Activated naive CD4-positive, alpha-beta T cell treated with anti-CD3 and anti-CD28 coated beads for 36 hours (primary cell): ENCODE data around the gene KRTAP19-5. TPM values are rescaled to one million over a fixed set of nuclear protein-coding genes. Genes with fewer than 3 reads are reported as not detected.

Experiments used
- CTCF ChIA-PET: fragments of 350-600 bp; sonication (Branson Sonifier 250); formaldehyde crosslinking; loops from one replicate; lab custom pipeline; 2021; ENCODE audit warnings: antibody characterized with exemption; lab: Charles Lee
- DNase-seq: peaks from one replicate; pipeline ENCODE4 v3.0.0-alpha.2; 2020
- H3K27ac Mint-ChIP-seq: one replicate; pipeline ENCODE4 v1.8.0; 2021; ENCODE audit warnings: mild to moderate bottlenecking, mixed read lengths
- H3K27me3 Mint-ChIP-seq: one replicate; pipeline ENCODE4 v1.8.0; 2021; ENCODE audit warnings: low read depth, mixed read lengths
- H3K36me3 Mint-ChIP-seq: one replicate; pipeline ENCODE4 v1.8.0; 2021; ENCODE audit warnings: low read depth, mixed read lengths
- H3K4me1 Mint-ChIP-seq: one replicate; pipeline ENCODE4 v1.8.0; 2021; ENCODE audit warnings: low read depth, mixed read lengths
- H3K4me3 Mint-ChIP-seq: one replicate; pipeline ENCODE4 v1.8.0; 2021; ENCODE audit warnings: mild to moderate bottlenecking, moderate library complexity, mixed read lengths
- H3K9me3 Mint-ChIP-seq: one replicate; pipeline ENCODE4 v1.8.0; 2021; ENCODE audit warnings: mixed read lengths
- intact Hi-C: fragments of 100-400 bp; cut with micrococcal nuclease; formaldehyde crosslinking; loops from one replicate; pipeline ENCODE4 v1.15.1; 2023
- total RNA-seq, 2 experiments: library from RNA; stranded (reverse); gene quantifications; one replicate each; pipeline ENCODE4 v1.2.3, GENCODE V29; 2021

KRTAP19-5 gene
- total RNA-seq, 2 experiments from 2014 or later, result not detected

- H3K36me3 Mint-ChIP-seq, result no peaks in the 10 kb centered on the region
- intact Hi-C loops, result no loop called here
- CTCF ChIA-PET, result interaction anchor here (0.6 to 1.2 kb wide), 3 partner anchors 44 to 608 kb away, joined by 3 to 4 read pairs (median 3); no protein-coding TSS in a partner anchor
These were observed 23.9 kb downstream of the KRTAP19-5 start for GRCh38 chr21:30478004-30478403.

GRCh38 chr21:30468900-30469714 is 32.8 kb downstream of the KRTAP19-5 start:
- Mint-ChIP-seq H3K27ac (no peak overlapping the region), H3K4me1 (no peaks in the 10 kb centered on the region), H3K4me3 (no peak overlapping the region), H3K27me3 (peaks cover 8% of the 10 kb centered on the region), H3K36me3 (no peaks in the 10 kb centered on the region), H3K9me3 (no peaks in the 10 kb centered on the region)
- CTCF ChIA-PET, result no interaction called here
- intact Hi-C loops, result no loop called here
- DNase-seq, result no peak

More at GRCh38 chr21:30478004-30478403, 23.9 kb downstream of the KRTAP19-5 start:
- Mint-ChIP-seq H3K9me3 (no peaks in the 10 kb centered on the region), H3K27ac (no peak overlapping the region), H3K4me3 (no peak overlapping the region), H3K27me3 (peaks cover 2% of the 10 kb centered on the region), H3K4me1 (no peaks in the 10 kb centered on the region)
- no peak for DNase-seq

- intact Hi-C loops, result no loop called here
- Mint-ChIP-seq H3K4me1 (no peaks in the 10 kb centered on the region), H3K27ac (no peak overlapping the region), H3K4me3 (no peak overlapping the region), H3K36me3 (no peaks in the 10 kb centered on the region), H3K27me3 (peaks cover 5% of the 10 kb centered on the region), H3K9me3 (no peaks in the 10 kb centered on the region)
- no peak for DNase-seq
- CTCF ChIA-PET, result no interaction called here
These were observed 38.2 kb downstream of the KRTAP19-5 start for GRCh38 chr21:30463713-30464112.

Other genes starting within 250 kb of the KRTAP19-5 start
- not detected for gene KRTAP24-1, start 219.2 kb downstream of the KRTAP19-5 start, total RNA-seq
- not detected for gene KRTAP25-1, start 212.6 kb downstream of the KRTAP19-5 start, total RNA-seq
- gene KRTAP26-1, start 181.8 kb downstream of the KRTAP19-5 start, total RNA-seq, result not detected
- not detected for gene KRTAP27-1, start 164.4 kb downstream of the KRTAP19-5 start, total RNA-seq
- gene KRTAP23-1, start 153.5 kb downstream of the KRTAP19-5 start, total RNA-seq, result not detected
- gene KRTAP13-2, start 129.9 kb downstream of the KRTAP19-5 start, total RNA-seq, result not detected
- not detected for gene KRTAP13-1, start 106.1 kb downstream of the KRTAP19-5 start, total RNA-seq
- gene KRTAP13-3, start 76.2 kb downstream of the KRTAP19-5 start, total RNA-seq, result not detected
- not detected for gene KRTAP13-4, start 71.9 kb downstream of the KRTAP19-5 start, total RNA-seq
- gene KRTAP15-1, start 61.9 kb downstream of the KRTAP19-5 start, total RNA-seq, result not detected
- gene KRTAP19-1, start 21.8 kb downstream of the KRTAP19-5 start, total RNA-seq, result not detected
- not detected for gene KRTAP19-2, start 14.7 kb downstream of the KRTAP19-5 start, total RNA-seq
- not detected for gene KRTAP19-3, start 10.1 kb downstream of the KRTAP19-5 start, total RNA-seq
- not detected for gene KRTAP19-4, start 5.0 kb downstream of the KRTAP19-5 start, total RNA-seq
- not detected for gene KRTAP19-6, start 39.7 kb upstream of the KRTAP19-5 start, total RNA-seq
- gene KRTAP19-7, start 59.2 kb upstream of the KRTAP19-5 start, total RNA-seq, result not detected
- not detected for gene KRTAP22-2, start 88.3 kb upstream of the KRTAP19-5 start, total RNA-seq
- not detected for gene KRTAP6-3, start 90.3 kb upstream of the KRTAP19-5 start, total RNA-seq
- gene KRTAP6-2, start 96.8 kb upstream of the KRTAP19-5 start, total RNA-seq, result not detected
- gene KRTAP22-1, start 98.9 kb upstream of the KRTAP19-5 start, total RNA-seq, result not detected
- gene KRTAP6-1, start 111.8 kb upstream of the KRTAP19-5 start, total RNA-seq, result not detected
- gene KRTAP20-1, start 114.3 kb upstream of the KRTAP19-5 start, total RNA-seq, result not detected
- gene KRTAP20-4, start 118.5 kb upstream of the KRTAP19-5 start, total RNA-seq, result not detected
- not detected for gene KRTAP20-2, start 133.1 kb upstream of the KRTAP19-5 start, total RNA-seq
- not detected for gene KRTAP20-3, start 140.7 kb upstream of the KRTAP19-5 start, total RNA-seq
- not detected for gene KRTAP21-3, start 216.6 kb upstream of the KRTAP19-5 start, total RNA-seq
- not detected for gene KRTAP21-2, start 245.1 kb upstream of the KRTAP19-5 start, total RNA-seq